Measurements from ENCODE around the gene ZNF865.

ZNF865 gene

GRCh38 chr19:55605207-55605636, 225 bp upstream of the ZNF865 start:
- DNase-seq (ENCODE audit: low read depth): peak; percentile 96
- H3K4me3 ChIP-seq (ENCODE audit: control insufficient read depth, low read depth, low read length): peak overlapping the region; percentile 21
- no peak for TF ChIP-seq CTCF (conservative IDR thresholded peaks at IDR 0.05; ENCODE audit: control insufficient read depth, insufficient read depth, low read depth, low read length)

- no peak for TF ChIP-seq CTCF (conservative IDR thresholded peaks at IDR 0.05; ENCODE audit: control insufficient read depth, insufficient read depth, low read depth, low read length)
- DNase-seq (ENCODE audit: low read depth): no peak
- H3K4me3 ChIP-seq (ENCODE audit: control insufficient read depth, low read depth, low read length): peak overlapping the region; percentile 89
Observed at GRCh38 chr19:55606471-55606787, 982 bp downstream of the ZNF865 start.

- no peak for TF ChIP-seq CTCF (conservative IDR thresholded peaks at IDR 0.05; ENCODE audit: control insufficient read depth, insufficient read depth, low read depth, low read length)
- DNase-seq (ENCODE audit: low read depth): no peak
- H3K4me3 ChIP-seq (ENCODE audit: control insufficient read depth, low read depth, low read length): peak overlapping the region; percentile 89
Observed at GRCh38 chr19:55606817-55607216, 1.4 kb downstream of the ZNF865 start.

GRCh38 chr19:55609326-55609725, 3.9 kb downstream of the ZNF865 start:
- no peak for TF ChIP-seq CTCF (conservative IDR thresholded peaks at IDR 0.05; ENCODE audit: control insufficient read depth, insufficient read depth, low read depth, low read length)
- no peak overlapping the region for H3K4me3 ChIP-seq (ENCODE audit: control insufficient read depth, low read depth, low read length)
- no peak for DNase-seq (ENCODE audit: low read depth)

GRCh38 chr19:55611300-55611982, 6.0 kb downstream of the ZNF865 start:
- no peak overlapping the region for H3K4me3 ChIP-seq (ENCODE audit: control insufficient read depth, low read depth, low read length)
- no peak for DNase-seq (ENCODE audit: low read depth)
- no peak for TF ChIP-seq CTCF (conservative IDR thresholded peaks at IDR 0.05; ENCODE audit: control insufficient read depth, insufficient read depth, low read depth, low read length)

- no peak for DNase-seq (ENCODE audit: low read depth)
- H3K4me3 ChIP-seq (ENCODE audit: control insufficient read depth, low read depth, low read length): no peak overlapping the region
- no peak for TF ChIP-seq CTCF (conservative IDR thresholded peaks at IDR 0.05; ENCODE audit: control insufficient read depth, insufficient read depth, low read depth, low read length)
Observed at GRCh38 chr19:55611983-55612645, 6.7 kb downstream of the ZNF865 start.

Data from fibroblast of mammary gland (primary cell).